Tibial artery (tissue), 4 donors: Measurements from ENCODE around the gene SORCS2.

ENCODE experiments used
- DNase-seq, 2 donors: peaks; one replicate each; pipeline ENCODE4 v3.0.0-alpha.2; 2019
- H3K27ac ChIP-seq, 2 donors: fragments of 200-600 bp; sonication (generic) in 1 of 2; 1 replicate in 1 of 2; 2 replicates in 1 of 2; pipeline ENCODE4 v1.5.1; 2018 to 2019; ENCODE audit warnings: mild to moderate bottlenecking in 1 of 2
- H3K27me3 ChIP-seq, 2 donors: fragments of 200-600 bp; sonication (generic) in 1 of 2; one replicate each; pipeline versions ENCODE4 v1.5.1 to v1.6.0; 2016 to 2019
- H3K36me3 ChIP-seq, 3 donors: fragments of 200-600 bp; sonication (generic) in 2 of 3; one replicate each; pipeline ENCODE4 v1.5.1; 2016 to 2019; ENCODE audit warnings: mild to moderate bottlenecking in 2 of 3
- H3K4me1 ChIP-seq, 4 donors: fragments of 200-600 bp; sonication (generic) in 2 of 4; 1 replicate in 3 of 4; 2 replicates in 1 of 4; pipeline ENCODE4 v1.5.1; 2016 to 2019
- H3K4me3 ChIP-seq, 2 donors: fragments of 200-600 bp; sonication (generic) in 1 of 2; 1 replicate in 1 of 2; 2 replicates in 1 of 2; pipeline ENCODE4 v1.5.1; 2018 to 2019; ENCODE audit warnings: mild to moderate bottlenecking in 2 of 2
- H3K9me3 ChIP-seq, 3 donors: fragments of 200-600 bp; sonication (generic) in 1 of 3; one replicate each; pipeline ENCODE4 v1.5.1; 2016 to 2019
- CTCF ChIP-seq, 2 experiments: fragments of 200-600 bp in 1 of 2; fragments of 450-650 bp in 1 of 2; IDR thresholded peaks; one replicate each; pipeline ENCODE4 v1.5.1; 2017 to 2019; ENCODE audit warnings: antibody characterized with exemption in 2 of 2, mild to moderate bottlenecking in 1 of 2, moderate library complexity in 1 of 2
- intact Hi-C: fragments of 100-400 bp; cut with DNase I; formaldehyde crosslinking; loops from one replicate; pipeline ENCODE4 v1.15.0; 2023; ENCODE audit warnings: low total_unique reads

SORCS2 gene

GRCh38 chr4:7310451-7310850, 118.1 kb downstream of the SORCS2 start:
- intact Hi-C loops = no loop called here
- Histone ChIP-seq H3K27ac (no peak overlapping the region), H3K27me3 (peaks cover 0 to 29% of the 10 kb centered on the region in 2 donors), H3K36me3 (no peaks in the 10 kb centered on the region), H3K9me3 (no peaks in the 10 kb centered on the region), H3K4me1 (no peaks in the 10 kb centered on the region), H3K4me3 (no peak overlapping the region)
- no peak for DNase-seq
- no peak for TF ChIP-seq CTCF (IDR thresholded peaks at IDR 0.05)

GRCh38 chr4:7311205-7311604, 118.9 kb downstream of the SORCS2 start:
- no peak for TF ChIP-seq CTCF (IDR thresholded peaks at IDR 0.05)
- no peak for DNase-seq

GRCh38 chr4:7312691-7313090, 120.4 kb downstream of the SORCS2 start:
- H3K4me3 ChIP-seq = no peak overlapping the region
- no peaks in the 10 kb centered on the region for H3K4me1 ChIP-seq
- no peaks in the 10 kb centered on the region for H3K9me3 ChIP-seq
- intact Hi-C loops = no loop called here
- no peaks in the 10 kb centered on the region for H3K36me3 ChIP-seq
- no peak for DNase-seq
- TF ChIP-seq CTCF (IDR thresholded peaks at IDR 0.05) = no peak
- no peak overlapping the region for H3K27ac ChIP-seq
- peaks cover 0 to 9% of the 10 kb centered on the region in 2 donors for H3K27me3 ChIP-seq

More at GRCh38 chr4:7311205-7311604, 118.9 kb downstream of the SORCS2 start:
- no peaks in the 10 kb centered on the region for H3K4me1 ChIP-seq
- H3K36me3 ChIP-seq = no peaks in the 10 kb centered on the region
- H3K27me3 ChIP-seq = peaks cover 0 to 21% of the 10 kb centered on the region in 2 donors
- H3K9me3 ChIP-seq = no peaks in the 10 kb centered on the region
- H3K4me3 ChIP-seq = no peak overlapping the region
- intact Hi-C loops = no loop called here
- no peak overlapping the region for H3K27ac ChIP-seq

GRCh38 chr4:7313347-7313811, 121.0 kb downstream of the SORCS2 start:
- intact Hi-C loops = no loop called here

GRCh38 chr4:7313991-7314390, 121.7 kb downstream of the SORCS2 start:
- Histone ChIP-seq H3K9me3 (peaks cover 0 to 9% (median 8%) of the 10 kb centered on the region in 3 donors), H3K27me3 (peaks cover 0 to 9% of the 10 kb centered on the region in 2 donors), H3K36me3 (no peaks in the 10 kb centered on the region), H3K4me1 (no peaks in the 10 kb centered on the region), H3K4me3 (no peak overlapping the region), H3K27ac (no peak overlapping the region)
- TF ChIP-seq CTCF (IDR thresholded peaks at IDR 0.05) = no peak
- DNase-seq = no peak
- intact Hi-C loops = no loop called here

More at GRCh38 chr4:7313347-7313811, 121.0 kb downstream of the SORCS2 start:
- TF ChIP-seq CTCF (IDR thresholded peaks at IDR 0.05) = no peak
- no peak overlapping the region for H3K27ac ChIP-seq
- H3K4me1 ChIP-seq = no peaks in the 10 kb centered on the region
- no peak for DNase-seq
- H3K4me3 ChIP-seq = no peak overlapping the region
- peaks cover 0 to 9% of the 10 kb centered on the region in 2 donors for H3K27me3 ChIP-seq
- H3K9me3 ChIP-seq = peaks cover 0 to 4% (median 3%) of the 10 kb centered on the region in 3 donors
- no peaks in the 10 kb centered on the region for H3K36me3 ChIP-seq

GRCh38 chr4:7315286-7315685, 122.9 kb downstream of the SORCS2 start:
- Histone ChIP-seq H3K36me3 (no peaks in the 10 kb centered on the region), H3K4me1 (no peaks in the 10 kb centered on the region), H3K27ac (no peak overlapping the region), H3K9me3 (peaks cover 0 to 21% (median 17%) of the 10 kb centered on the region in 3 donors), H3K27me3 (peaks cover 0 to 9% of the 10 kb centered on the region in 2 donors), H3K4me3 (no peak overlapping the region)
- no peak for DNase-seq
- no peak for TF ChIP-seq CTCF (IDR thresholded peaks at IDR 0.05)
- intact Hi-C loops = no loop called here
